Loucy (cell line): Measurements from ENCODE around the gene XXYLT1.

Experiments used
- H2AFZ ChIP-seq: fragments of 200-600 bp; sonication (generic); 2 replicates; pipeline ENCODE4 v1.6.0; 2016; ENCODE audit warnings: antibody characterized with exemption, mild to moderate bottlenecking, low read length, moderate library complexity
- H3F3A ChIP-seq: fragments of 200-600 bp; 2 replicates; pipeline ENCODE4 v1.6.0; 2016; ENCODE audit warnings: antibody characterized with exemption, low read depth, mild to moderate bottlenecking
- H3K27me3 ChIP-seq: fragments of 200-600 bp; sonication (generic); 2 replicates; pipeline ENCODE4 v1.6.1; 2014; ENCODE audit warnings: low read length, mild to moderate bottlenecking; ENCODE audit not compliant: insufficient read depth, poor library complexity, severe bottlenecking
- H3K36me3 ChIP-seq: fragments of 200-600 bp; sonication (generic); 2 replicates; pipeline ENCODE4 v1.6.1; 2016; ENCODE audit warnings: low read length; ENCODE audit not compliant: insufficient read depth
- H3K4me1 ChIP-seq: fragments of 200-600 bp; sonication (generic); 2 replicates; pipeline ENCODE4 v1.5.1; 2014; ENCODE audit warnings: low read length, mild to moderate bottlenecking; ENCODE audit not compliant: insufficient read depth, poor library complexity, severe bottlenecking
- H3K4me2 ChIP-seq: fragments of 200-600 bp; sonication (generic); 2 replicates; pipeline ENCODE4 v1.6.0; 2014; ENCODE audit warnings: antibody characterized with exemption, low read length, low read depth, mild to moderate bottlenecking; ENCODE audit not compliant: poor library complexity, severe bottlenecking
- H3K4me3 ChIP-seq: fragments of 200-600 bp; sonication (generic); 2 replicates; pipeline ENCODE4 v1.5.1; 2014; ENCODE audit warnings: low read length, mild to moderate bottlenecking, mixed read lengths; ENCODE audit not compliant: poor library complexity, severe bottlenecking
- H3K79me2 ChIP-seq: fragments of 200-600 bp; sonication (generic); 2 replicates; pipeline ENCODE4 v1.6.1; 2014; ENCODE audit warnings: low read length; ENCODE audit not compliant: insufficient read depth
- H3K9ac ChIP-seq: fragments of 200-600 bp; sonication (generic); 2 replicates; pipeline ENCODE4 v1.6.0; 2014; ENCODE audit warnings: mild to moderate bottlenecking, low read depth, low read length, moderate library complexity; ENCODE audit not compliant: poor library complexity, severe bottlenecking
- H3K9me2 ChIP-seq: fragments of 200-600 bp; sonication (generic); replicated peaks from 2 replicates; pipeline ENCODE4 v1.6.1; 2016; ENCODE audit warnings: low read depth, low read length, mixed read lengths
- H3K9me3 ChIP-seq: fragments of 200-600 bp; sonication (generic); 2 replicates; pipeline ENCODE4 v1.6.1; 2014; ENCODE audit warnings: mild to moderate bottlenecking, antibody characterized with exemption, low read length, low read depth; ENCODE audit not compliant: insufficient read depth
- H4K20me1 ChIP-seq: fragments of 200-600 bp; sonication (generic); 2 replicates; pipeline ENCODE4 v1.6.0; 2014; ENCODE audit warnings: antibody characterized with exemption, low read length, mild to moderate bottlenecking; ENCODE audit not compliant: insufficient read depth, poor library complexity, severe bottlenecking
- EZH2phosphoT487 ChIP-seq: fragments of 200-600 bp; IDR thresholded peaks from 2 replicates; pipeline ENCODE4 v1.6.1; 2018; ENCODE audit warnings: antibody characterized with exemption, mild to moderate bottlenecking, moderate library complexity, borderline replicate concordance
- TF ChIP-seq, protein P1 (sequence below): fragments of 200-600 bp; sonication (generic); conservative IDR thresholded peaks from 2 replicates; pipeline ENCODE4 v1.5.1; 2014; ENCODE audit warnings: mild to moderate bottlenecking, antibody characterized with exemption, low read length

Gene XXYLT1

GRCh38 chr3:195172039-195172684 lies 98.8 kb downstream of the XXYLT1 start:
- Histone ChIP-seq H3K4me1 (peaks cover 11% of the 10 kb centered on the region), H3K4me3 (no peak overlapping the region), H3K27me3 (no peaks in the 10 kb centered on the region), H3F3A (no peaks in the 10 kb centered on the region), H3K36me3 (peaks cover 10% of the 10 kb centered on the region; the same call in 1 of the 2 replicates), H3K79me2 (peaks cover 8% of the 10 kb centered on the region; the same call in 1 of the 2 replicates), H3K9ac (no peak overlapping the region), H4K20me1 (no peaks in the 10 kb centered on the region), H2AFZ (no peak overlapping the region), H3K9me2 (no peaks in the 10 kb centered on the region), H3K9me3 (no peaks in the 10 kb centered on the region), H3K4me2 (no peak overlapping the region)
- TF ChIP-seq, protein P1, sequence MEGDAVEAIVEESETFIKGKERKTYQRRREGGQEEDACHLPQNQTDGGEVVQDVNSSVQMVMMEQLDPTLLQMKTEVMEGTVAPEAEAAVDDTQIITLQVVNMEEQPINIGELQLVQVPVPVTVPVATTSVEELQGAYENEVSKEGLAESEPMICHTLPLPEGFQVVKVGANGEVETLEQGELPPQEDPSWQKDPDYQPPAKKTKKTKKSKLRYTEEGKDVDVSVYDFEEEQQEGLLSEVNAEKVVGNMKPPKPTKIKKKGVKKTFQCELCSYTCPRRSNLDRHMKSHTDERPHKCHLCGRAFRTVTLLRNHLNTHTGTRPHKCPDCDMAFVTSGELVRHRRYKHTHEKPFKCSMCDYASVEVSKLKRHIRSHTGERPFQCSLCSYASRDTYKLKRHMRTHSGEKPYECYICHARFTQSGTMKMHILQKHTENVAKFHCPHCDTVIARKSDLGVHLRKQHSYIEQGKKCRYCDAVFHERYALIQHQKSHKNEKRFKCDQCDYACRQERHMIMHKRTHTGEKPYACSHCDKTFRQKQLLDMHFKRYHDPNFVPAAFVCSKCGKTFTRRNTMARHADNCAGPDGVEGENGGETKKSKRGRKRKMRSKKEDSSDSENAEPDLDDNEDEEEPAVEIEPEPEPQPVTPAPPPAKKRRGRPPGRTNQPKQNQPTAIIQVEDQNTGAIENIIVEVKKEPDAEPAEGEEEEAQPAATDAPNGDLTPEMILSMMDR, result no peak
- TF ChIP-seq EZH2phosphoT487, result no peak

- Histone ChIP-seq H3K9ac (no peak overlapping the region), H3K4me3 (no peak overlapping the region), H3K4me2 (no peak overlapping the region), H2AFZ (no peak overlapping the region), H3F3A (no peaks in the 10 kb centered on the region), H3K27me3 (no peaks in the 10 kb centered on the region), H4K20me1 (no peaks in the 10 kb centered on the region), H3K9me3 (no peaks in the 10 kb centered on the region), H3K9me2 (no peaks in the 10 kb centered on the region), H3K4me1 (peaks cover 13% of the 10 kb centered on the region), H3K36me3 (peaks cover 10% of the 10 kb centered on the region; the same call in 1 of the 2 replicates), H3K79me2 (peaks cover 8% of the 10 kb centered on the region; the same call in 1 of the 2 replicates)
- no peak for TF ChIP-seq EZH2phosphoT487
- TF ChIP-seq, protein P1, result no peak
Observed at GRCh38 chr3:195171093-195171873, 99.7 kb downstream of the XXYLT1 start.

GRCh38 chr3:195170496-195170895 lies 100.5 kb downstream of the XXYLT1 start:
- Histone ChIP-seq H3K4me2 (no peak overlapping the region), H3K9ac (no peak overlapping the region), H3K9me2 (no peaks in the 10 kb centered on the region), H3K4me1 (peaks cover 20% of the 10 kb centered on the region), H3K79me2 (peaks cover 12% of the 10 kb centered on the region; the same call in 1 of the 2 replicates), H2AFZ (no peak overlapping the region), H3K9me3 (no peaks in the 10 kb centered on the region), H3K36me3 (peaks cover 8% of the 10 kb centered on the region; the same call in 1 of the 2 replicates), H3K27me3 (no peaks in the 10 kb centered on the region), H3K4me3 (no peak overlapping the region), H4K20me1 (no peaks in the 10 kb centered on the region), H3F3A (no peaks in the 10 kb centered on the region)
- TF ChIP-seq, protein P1, result no peak
- TF ChIP-seq EZH2phosphoT487, result no peak
